Ishikawa (cell line): ENCODE results near the gene GRB10.
A peak's percentile ranks its signal among the peaks of the same experiment; 100 is the strongest.

Experiments
- CEBPB ChIP-seq: IDR thresholded peaks from 2 replicates; pipeline ENCODE4 v1.6.1; 2012
- CREB1 ChIP-seq: IDR thresholded peaks from 2 replicates; pipeline ENCODE4 v1.6.1; 2012; ENCODE audit warnings: low read depth
- EGR1 ChIP-seq: IDR thresholded peaks from 2 replicates; pipeline ENCODE4 v1.6.1; 2012
- EP300 ChIP-seq: IDR thresholded peaks from 2 replicates; pipeline ENCODE4 v1.6.1; 2012; ENCODE audit warnings: borderline replicate concordance
- FOXM1 ChIP-seq: IDR thresholded peaks from 2 replicates; pipeline ENCODE4 v1.6.1; 2012; ENCODE audit warnings: low read depth, borderline replicate concordance
- NFIC ChIP-seq: IDR thresholded peaks from 2 replicates; pipeline ENCODE4 v1.6.1; 2012
- RAD21 ChIP-seq: IDR thresholded peaks from 2 replicates; pipeline ENCODE4 v1.6.1; 2012; ENCODE audit warnings: low read depth
- REST ChIP-seq: IDR thresholded peaks from 2 replicates; pipeline ENCODE4 v1.6.1; 2012; ENCODE audit warnings: low read depth, mild to moderate bottlenecking
- TAF1 ChIP-seq: IDR thresholded peaks from 2 replicates; pipeline ENCODE4 v1.6.1; 2012; ENCODE audit warnings: low read depth, mild to moderate bottlenecking
- TCF12 ChIP-seq: IDR thresholded peaks from 2 replicates; pipeline ENCODE4 v1.6.1; 2012; ENCODE audit warnings: low read depth
- TEAD4 ChIP-seq: IDR thresholded peaks from 2 replicates; pipeline ENCODE4 v1.6.1; 2012
- USF1 ChIP-seq: IDR thresholded peaks from 2 replicates; pipeline ENCODE4 v1.6.1; 2012
- YY1 ChIP-seq: IDR thresholded peaks from 2 replicates; pipeline ENCODE4 v1.6.1; 2012; ENCODE audit warnings: low read depth
- ZBTB7A ChIP-seq: IDR thresholded peaks from 2 replicates; pipeline ENCODE4 v1.6.1; 2012; ENCODE audit warnings: low read depth
- TF ChIP-seq, protein P1 (sequence below): IDR thresholded peaks from 2 replicates; pipeline ENCODE4 v1.6.1; 2012

GRB10 gene

GRCh38 chr7:50822110-50822509 lies 39.4 kb upstream of the GRB10 start:
- TF ChIP-seq CREB1 (no peak), ZBTB7A (no peak), TAF1 (no peak), FOXM1 (no peak), USF1 (no peak), YY1 (no peak), EGR1 (no peak), TCF12 (no peak), EP300 (no peak), RAD21 (no peak), TEAD4 (no peak), CEBPB (no peak)
- TF ChIP-seq, protein P1, sequence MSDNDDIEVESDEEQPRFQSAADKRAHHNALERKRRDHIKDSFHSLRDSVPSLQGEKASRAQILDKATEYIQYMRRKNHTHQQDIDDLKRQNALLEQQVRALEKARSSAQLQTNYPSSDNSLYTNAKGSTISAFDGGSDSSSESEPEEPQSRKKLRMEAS: no peak

- TF ChIP-seq TCF12 (no peak), USF1 (no peak), CEBPB (no peak), NFIC (no peak), EP300 (no peak), RAD21 (no peak), EGR1 (no peak), ZBTB7A (no peak), FOXM1 (no peak), CREB1 (no peak), YY1 (no peak), TEAD4 (no peak), REST (no peak), TAF1 (no peak)
- TF ChIP-seq, protein P1: no peak
Measured at GRCh38 chr7:50821457-50822008, 38.8 kb upstream of the GRB10 start.

GRCh38 chr7:50818324-50818723 lies 35.6 kb upstream of the GRB10 start:
- 0 out of 2 replicates have a peak, but pooled peaks have one; percentile 10 for TF ChIP-seq NFIC
- TF ChIP-seq ZBTB7A: no peak

DNA sequence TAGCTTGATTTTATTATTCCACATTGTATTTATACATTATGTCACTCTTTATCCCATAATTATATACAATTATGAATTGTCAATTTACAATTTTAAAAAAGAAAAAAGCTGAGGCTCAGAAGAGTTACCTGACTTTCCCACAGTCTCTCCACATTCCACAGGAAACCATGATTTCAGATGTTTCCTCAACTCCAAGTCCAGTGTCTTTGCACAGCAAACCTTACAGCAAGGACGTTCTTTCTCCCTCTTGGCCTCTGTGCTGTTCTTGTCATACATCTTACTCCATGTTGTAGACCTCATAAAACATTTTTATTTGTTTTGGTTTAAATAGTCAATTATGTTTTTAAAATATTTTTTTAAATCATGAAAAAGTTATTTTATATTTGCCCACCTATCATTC lies 34.9 kb upstream of the GRB10 start:
- TF ChIP-seq CEBPB: no peak
- TF ChIP-seq EP300: no peak
- TF ChIP-seq USF1: no peak
- TF ChIP-seq, protein P1: no peak
- TF ChIP-seq ZBTB7A: no peak
- no peak for TF ChIP-seq TEAD4
- no peak for TF ChIP-seq EGR1
- no peak for TF ChIP-seq YY1
- TF ChIP-seq RAD21: no peak
- TF ChIP-seq FOXM1: no peak
- no peak for TF ChIP-seq CREB1
- TF ChIP-seq TCF12: no peak
- TF ChIP-seq TAF1: no peak
- no peak for TF ChIP-seq REST

- TF ChIP-seq REST: no peak
- no peak for TF ChIP-seq EP300
- no peak for TF ChIP-seq TEAD4
- TF ChIP-seq, protein P1: no peak
- TF ChIP-seq CREB1: no peak
- TF ChIP-seq YY1: no peak
- TF ChIP-seq CEBPB: no peak
- TF ChIP-seq RAD21: no peak
- TF ChIP-seq EGR1: no peak
- no peak for TF ChIP-seq ZBTB7A
Measured at GRCh38 chr7:50815138-50815537, 32.4 kb upstream of the GRB10 start.
